ENCODE results near the gene FBXO21.
"Not testable (repeated sequence)": the region's sequence is repeated elsewhere in the genome, so short reads cannot be mapped to it uniquely, and the experiment has no call there.

FBXO21 gene

DNA sequence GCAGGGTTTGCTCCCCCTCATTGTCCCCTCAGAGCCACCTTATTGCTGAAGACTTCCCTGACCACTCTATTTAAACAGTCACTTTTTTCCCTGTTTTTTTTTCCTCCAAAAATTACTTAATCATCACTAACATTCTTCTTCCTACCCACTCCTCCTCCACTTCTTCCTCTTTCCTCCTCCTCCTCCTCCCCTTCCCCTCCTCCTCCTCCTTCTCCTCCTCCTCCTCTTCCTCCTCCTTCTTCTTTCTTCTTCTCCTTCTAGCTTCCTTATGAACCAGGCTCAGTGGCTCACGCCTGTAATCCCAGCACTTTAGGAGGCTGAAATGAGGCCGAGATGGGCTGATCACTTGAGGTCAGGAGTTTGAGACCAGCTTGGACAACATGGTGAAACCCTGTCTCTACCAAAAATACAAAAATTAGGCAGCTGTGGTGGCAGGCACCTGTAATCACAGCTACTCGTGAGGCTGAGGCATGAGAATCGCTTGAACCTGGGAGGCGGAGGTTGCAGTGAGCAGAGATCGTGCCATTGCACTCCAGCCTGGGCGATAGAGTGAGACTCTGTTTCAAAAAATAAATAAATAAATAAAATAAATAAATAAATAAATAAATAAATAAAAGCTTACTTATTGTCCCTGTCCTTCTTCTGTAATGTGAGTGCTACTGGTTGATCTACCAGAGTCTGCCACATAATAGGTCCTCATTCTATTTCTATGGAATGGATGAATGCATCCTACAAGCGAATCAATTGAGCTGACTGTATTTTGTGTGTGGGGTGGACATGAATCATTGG, 9.9 kb upstream of the FBXO21 start:
- DNase-seq, result not testable (repeated sequence)

DNA sequence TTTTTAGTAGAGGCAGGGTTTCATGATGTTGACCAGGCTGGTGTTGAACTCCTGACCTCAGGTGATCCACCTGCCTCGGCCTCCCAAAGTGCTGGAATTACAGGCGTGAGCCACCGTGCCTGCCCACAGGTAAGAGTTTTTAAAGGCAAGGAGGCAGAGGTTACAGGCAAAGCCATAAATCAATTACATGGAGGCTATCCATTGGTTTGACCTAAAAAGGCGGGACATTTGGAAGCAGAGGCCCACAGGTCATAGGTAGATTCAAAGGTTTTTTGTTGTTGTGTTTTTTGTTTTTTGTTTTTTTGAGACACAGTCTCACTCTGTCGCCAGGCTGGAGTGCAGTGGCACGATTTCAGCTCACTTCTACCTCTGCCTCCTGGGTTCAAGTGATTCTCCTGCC, 6.1 kb upstream of the FBXO21 start:
- DNase-seq, result not testable (repeated sequence)

DNA sequence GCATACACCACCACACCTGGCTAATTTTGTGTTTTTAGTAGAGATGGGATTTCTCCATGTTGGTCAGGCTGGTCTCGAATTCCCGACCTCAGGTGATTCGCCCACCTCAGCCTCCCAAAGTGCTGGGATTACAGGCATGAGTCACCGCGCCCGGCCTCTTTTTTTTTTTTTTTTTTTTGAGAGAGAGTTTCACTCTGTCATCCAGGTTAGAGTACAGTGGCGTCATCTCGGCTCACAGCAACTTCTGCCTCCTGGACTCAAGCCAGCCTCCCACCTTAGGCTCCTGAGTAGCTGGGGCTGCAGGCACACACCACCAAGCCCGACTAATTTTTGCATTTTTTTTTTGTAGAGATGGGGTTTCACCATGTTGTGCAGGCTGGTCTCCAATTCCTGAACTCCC, 4.8 kb upstream of the FBXO21 start:
- not testable (repeated sequence) for DNase-seq

DNA sequence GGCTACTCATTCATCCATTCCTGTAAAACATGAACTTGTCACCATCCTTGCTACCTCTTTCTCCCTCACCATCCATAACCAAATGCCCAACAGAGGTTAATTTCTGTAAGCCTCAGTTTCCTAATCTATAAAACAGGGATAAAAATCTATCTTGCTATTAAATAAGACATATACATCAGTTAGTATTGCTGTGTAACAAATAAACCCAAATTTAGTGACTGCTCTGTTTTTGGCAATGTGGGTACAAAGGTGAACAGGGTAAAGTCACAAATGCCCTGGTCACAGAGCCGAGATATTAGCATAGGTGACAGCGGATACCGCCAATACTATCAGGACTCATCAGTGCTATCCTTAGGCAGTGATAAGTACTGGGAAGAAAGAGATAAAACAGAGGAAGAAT, 3.6 kb upstream of the FBXO21 start:
- DNase-seq, result no peak

DNA sequence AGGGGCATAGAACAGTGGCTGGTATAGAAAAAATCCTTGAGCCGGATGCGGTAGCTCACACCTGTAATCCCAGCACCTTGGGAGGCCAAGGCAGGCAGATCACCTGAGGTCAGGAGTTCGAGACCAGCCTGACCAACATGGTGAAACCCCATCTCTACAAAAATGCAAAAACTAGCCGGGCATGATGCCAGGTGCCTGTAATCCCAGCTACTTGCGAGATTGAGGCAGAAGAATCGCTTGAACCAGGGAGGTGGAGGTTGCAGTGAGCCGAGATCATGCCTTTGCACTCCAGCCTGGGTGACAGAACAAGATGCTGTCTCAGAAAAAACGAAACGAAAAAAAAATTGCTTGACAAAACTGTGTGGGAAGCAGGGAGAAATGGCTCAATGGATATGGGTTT, 2.3 kb upstream of the FBXO21 start:
- not testable (repeated sequence) for DNase-seq

DNA sequence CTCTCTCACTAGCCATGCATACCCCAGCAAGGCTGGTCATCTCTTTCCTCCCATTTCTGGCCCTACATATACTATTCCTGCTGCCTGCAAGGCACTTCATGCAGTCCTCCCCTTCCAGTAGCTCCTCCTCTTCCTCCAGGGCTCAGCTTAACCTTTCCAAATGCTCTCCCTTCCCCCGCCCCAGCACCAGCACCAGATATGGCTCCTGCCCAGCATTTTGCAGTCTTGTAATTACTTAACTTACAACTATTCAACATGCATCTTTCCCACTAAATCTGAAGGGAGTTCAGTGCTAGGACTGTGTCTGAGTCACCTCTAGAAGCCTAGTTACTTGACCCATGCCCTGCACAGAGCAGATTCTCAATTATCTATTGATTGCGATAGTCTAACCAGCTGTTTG, 1.8 kb upstream of the FBXO21 start:
- DNase-seq, result no peak

DNA sequence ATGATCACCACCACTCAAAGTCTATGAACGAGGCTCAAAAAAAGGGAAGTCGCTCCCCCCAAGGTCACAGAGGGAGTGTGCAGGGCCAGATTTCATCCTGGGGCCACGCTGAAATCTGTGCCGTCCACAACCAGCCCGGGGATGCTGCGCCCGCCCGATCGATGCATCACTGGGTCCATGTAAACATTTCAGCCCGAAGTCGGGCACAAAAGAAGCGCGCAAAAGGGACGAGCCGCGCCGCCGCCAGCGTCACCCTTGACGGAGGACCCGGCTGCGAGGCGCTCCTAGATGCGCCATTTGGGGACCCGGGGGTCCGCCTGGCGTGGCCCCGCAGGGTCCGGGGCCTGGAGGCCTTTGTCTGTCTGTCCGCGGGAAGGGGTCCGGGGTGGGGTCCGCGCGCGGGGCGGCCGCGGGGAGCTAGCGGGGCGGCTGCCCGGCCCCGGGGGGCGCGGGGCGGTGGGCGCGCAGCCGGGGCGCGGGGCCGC, 503 bp downstream of the FBXO21 start:
- no peak for DNase-seq

DNA sequence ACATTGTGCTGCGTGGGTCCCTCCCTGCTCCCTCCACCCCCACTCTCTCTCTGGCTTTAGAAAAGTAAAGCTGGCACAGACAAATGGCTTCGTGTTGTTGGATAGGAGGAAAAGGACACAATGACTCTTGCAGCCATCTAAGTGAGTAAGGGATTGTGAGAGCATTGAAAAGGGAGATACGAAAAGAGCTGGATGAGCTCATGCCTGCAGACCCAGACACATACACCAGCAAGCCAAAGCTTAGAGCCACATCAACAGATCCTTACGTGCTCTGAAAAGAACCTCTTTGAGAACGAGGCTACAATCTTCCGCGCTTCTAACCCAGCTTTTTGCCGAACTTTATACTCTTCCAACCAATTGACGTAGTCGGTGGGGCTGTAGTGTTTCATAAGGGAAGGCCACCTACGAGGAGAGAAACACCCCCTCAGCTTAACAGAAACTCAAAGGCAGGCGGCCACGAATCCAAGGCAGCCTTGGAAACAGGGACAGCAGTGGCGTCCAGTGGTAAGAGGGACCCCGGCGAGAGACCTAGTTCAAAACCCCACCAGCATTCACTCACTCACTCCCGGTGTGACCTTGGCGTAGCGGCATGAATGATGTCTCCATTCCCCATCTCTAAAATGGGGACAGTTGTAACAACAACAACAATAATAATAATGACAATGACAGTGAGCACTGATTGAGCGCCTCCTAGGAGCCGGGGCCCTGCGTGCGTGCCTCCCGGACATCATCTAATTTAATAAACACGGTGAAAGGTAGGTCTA, 1.1 kb downstream of the FBXO21 start:
- no peak for DNase-seq

DNA sequence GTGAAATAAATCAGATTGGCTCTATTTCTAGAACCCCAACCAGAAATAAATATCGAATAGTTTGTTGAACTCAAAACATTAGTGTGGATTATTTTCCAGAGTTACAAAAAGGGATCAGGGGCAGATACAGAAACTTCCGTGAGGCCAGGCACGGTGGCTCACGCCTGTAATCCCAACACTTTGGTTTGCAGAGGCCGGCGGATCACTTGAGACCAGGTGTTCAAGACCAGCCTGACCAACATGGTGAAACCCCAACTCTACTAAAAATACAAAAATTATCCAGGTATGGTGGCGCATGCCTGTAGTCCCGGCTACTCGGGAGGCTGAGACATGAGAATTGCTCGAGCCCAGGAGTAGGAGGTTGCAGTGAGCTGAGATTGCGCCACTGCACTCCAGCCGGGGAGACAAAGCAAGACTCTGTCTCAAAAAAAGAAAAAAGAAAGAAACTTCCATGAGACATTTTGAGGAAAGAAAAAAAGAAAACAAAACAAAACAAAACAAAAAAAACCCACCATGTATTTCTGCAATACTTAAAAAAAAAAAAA, 2.1 kb downstream of the FBXO21 start:
- no peak for DNase-seq

DNA sequence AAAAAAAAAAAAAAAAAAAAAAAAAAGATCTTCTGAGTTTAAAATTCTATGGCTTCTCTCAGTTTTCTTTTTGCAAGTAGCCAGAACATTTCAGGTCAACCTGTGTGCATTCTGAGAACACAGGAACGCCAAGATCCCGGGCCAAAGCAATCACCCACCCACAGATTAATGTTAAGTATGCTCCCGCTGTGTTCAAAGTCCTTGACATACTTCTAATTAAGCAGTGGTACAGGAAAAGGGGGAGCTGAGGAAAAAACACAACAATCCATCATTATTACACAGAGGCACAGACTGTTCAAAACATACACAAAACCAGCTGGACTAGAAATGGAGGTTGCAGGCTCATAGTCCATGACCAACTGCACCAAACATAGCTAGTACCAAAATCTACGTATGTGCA, 2.8 kb downstream of the FBXO21 start:
- DNase-seq, result no peak

DNA sequence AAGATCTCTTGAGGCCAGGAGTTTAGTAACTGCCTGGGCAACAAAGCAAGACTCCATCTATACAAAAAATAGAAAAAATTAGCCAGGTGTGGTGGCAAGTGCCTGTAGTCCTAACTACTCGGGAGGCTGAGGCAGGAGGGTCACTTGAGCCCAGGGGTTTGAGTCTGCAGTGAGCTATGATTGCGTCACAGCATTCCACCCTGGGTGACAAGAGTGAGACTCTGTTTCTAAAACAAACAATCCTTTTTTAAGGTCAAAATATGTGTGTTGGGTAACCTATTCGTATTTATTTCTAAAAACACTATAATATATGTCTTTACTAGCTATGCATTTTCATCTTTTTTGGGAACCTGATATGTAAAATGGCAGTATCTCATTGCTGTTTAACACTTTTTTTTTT, 7.4 kb downstream of the FBXO21 start:
- DNase-seq, result no peak

DNA sequence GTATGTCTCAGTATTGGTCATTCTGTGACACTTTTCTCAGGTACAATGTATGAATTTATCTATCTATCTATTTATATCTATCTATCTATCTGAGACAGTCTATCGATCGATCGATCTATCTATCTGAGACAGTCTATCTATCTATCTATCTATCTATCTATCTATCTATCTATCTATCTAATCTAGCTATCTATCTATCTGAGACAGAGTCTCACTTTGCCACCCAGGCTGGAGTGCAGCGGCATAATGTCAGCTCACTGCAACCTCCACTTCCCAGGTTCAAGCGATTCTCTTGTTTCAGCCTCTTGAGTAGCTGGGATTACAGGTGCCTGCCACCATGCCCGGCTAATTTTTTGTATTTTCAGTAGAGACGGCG, 8.8 kb downstream of the FBXO21 start:
- not testable (repeated sequence) for DNase-seq

DNA sequence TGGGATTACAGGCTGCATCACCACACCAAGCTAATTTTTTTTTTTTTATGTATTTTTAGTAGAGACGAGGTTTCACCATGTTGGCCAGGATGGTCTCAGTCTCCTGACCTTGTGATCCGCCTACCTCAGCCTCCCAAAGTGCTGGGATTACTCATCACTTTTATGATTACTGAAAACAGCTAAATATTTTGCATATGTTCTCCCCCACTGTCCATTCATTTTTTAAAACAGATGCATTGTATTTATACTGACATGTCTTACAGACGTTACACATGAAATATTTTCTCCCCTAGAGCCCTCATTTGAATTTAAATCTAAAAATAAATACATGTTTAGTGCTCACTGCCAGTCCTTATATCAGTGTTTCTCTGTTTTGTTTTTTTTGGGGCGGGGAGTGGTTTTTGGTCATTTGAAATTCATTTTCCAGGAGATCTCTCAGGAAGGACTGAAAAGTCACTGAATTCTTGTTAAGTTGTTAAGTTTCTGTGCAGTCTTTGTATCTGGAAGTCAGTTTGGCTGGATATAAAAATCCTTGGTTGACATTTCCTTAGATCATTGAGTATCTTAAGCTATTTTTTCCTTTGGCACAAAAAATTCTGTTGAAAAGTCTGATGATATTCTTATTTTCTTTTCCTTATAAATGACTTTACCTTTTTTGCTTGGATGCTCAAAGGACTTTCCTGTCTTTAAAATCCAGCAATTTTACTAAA, 9.4 kb downstream of the FBXO21 start:
- no peak for DNase-seq

DNA sequence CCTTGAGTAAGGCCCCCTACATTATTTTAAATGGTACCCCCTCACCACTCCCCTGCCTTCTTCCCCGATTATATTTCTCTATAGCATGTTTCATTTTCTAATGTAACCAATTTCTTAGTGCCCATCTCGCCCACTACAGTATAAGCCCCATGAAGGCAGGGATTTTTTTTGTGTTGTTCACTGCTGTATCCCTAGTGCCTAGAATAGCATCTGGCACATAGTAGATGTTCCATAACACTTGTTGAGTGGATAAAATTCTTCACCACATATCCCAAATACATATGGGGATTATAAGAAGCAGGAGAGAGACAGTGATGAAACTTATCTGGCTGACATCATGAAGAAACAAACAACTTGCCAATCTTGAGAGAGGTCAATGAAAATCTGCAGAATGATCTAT, 11.5 kb downstream of the FBXO21 start:
- DNase-seq, result no peak

DNA sequence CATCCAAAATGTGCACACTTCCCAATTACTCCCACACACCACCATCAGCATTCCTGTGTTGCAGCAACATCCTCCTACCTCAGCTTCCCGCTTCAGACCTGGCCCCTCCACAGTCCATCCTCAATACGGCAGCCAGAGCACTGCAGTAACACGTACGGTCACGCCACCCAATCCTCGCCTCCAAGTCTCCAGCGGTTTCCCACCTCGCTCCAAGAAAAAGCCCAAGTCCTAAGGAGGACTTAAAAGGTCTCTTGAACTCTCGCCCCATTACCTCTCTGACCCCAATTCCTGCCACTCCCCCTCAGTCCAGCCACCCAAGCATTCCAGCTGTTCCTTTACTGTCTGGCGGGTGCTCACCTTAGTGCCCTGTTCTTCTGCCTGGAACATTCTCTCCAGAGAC, 12.0 kb downstream of the FBXO21 start:
- no peak for DNase-seq

DNA sequence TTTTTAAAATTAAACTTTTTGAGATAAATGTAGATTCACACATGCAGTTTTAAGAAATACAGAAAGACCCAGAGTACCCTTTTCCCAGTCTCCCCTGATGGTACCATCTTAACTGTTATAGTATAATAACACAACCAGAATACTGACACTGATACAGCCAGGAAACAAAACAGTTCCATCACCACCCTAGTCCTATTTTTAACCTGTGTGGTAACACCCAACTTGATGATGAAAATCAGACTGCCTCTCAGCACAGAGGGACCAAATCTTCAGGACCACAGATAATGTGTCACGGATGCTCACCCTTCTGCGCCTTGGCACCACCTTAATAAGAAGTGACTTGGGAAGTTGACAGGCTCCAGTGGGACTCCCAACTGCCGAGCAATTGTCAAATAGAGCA, 18.1 kb downstream of the FBXO21 start:
- DNase-seq, result no peak

DNA sequence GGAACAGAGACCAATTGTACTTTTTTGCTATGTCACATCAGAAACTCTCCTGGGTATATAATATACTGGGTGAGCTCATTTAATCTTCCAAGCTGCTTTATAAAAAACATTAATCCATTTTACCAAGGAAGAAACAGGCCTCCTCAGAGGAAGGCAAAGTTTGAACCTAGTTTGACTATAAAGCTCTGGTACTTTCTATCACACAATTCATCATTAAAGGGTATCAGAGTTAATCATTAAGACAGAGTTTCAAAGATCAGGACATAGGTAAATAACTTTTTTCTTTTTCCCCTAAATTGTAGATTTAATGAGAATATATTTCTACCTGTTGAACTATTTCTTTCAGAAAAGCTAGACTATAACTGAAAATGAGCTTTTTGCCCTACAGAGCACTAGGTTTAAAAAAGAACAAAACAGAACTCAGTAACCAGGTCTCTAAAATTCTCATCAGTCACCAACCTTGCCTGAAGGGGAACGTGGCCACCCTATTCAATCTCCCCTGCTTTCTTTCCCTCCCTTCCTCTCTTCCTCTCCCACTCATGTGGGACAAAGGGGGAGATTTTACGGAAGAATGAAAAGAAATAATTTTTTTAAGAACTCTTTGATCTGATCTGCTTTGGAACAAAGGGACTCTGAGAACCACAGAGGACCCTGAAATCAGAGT, 18.6 kb downstream of the FBXO21 start:
- DNase-seq, result no peak

DNA sequence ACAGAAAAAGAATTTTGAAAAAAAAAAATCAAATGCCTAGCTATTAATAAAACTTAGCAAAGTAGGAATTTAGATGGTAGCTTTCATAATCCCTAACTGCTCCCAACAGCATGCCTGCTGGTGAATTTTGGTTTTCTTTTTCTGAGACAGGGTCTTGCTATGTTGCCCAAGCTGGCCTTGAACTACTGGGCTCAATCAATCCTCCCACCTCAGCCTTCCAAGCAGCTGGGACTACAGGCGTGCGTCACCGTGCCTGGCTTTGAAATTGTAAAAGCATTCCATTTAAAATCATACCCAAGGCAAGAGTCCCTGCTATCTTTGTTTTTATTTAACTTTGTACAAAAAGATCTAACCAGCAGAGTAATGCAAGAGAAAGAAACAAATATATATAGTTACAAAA, 20.7 kb downstream of the FBXO21 start:
- no peak for DNase-seq

DNA sequence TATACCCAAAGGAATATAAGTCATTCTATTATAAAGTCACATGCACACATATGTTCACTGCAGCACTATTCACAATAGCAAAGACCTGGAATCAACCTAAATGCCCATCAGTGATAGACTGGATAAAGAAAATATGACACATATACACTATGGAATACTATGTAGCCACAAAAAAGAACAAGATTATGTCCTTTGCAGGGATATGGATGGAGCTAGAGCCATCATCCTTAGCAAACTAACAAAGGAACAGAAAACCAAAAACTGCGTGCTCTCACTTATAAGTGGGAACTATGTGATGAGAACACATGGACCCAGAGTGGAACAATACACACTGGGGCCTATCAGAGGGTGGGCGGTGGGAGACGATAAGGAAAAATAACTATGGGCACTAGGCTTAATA, 21.3 kb downstream of the FBXO21 start:
- DNase-seq, result no peak

DNA sequence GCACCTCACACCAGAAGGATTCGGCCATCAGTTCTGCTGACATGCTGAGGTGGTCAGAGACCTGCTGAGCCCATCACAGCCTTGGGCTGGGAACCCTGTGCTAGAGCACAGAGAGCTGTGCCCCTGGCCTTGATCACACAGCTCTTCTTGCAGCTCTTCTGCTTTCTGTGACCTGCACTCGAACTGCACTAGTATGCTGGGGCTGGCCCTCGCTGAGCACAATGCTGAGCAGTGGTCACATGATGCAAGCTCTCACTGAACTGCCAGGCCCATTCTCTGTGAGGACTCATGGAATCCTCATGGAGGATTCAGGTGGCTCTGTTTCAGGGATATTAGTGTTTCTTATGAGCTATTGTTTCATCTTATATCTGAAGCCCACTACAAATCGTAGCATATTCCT, 22.5 kb downstream of the FBXO21 start:
- DNase-seq, result no peak

DNA sequence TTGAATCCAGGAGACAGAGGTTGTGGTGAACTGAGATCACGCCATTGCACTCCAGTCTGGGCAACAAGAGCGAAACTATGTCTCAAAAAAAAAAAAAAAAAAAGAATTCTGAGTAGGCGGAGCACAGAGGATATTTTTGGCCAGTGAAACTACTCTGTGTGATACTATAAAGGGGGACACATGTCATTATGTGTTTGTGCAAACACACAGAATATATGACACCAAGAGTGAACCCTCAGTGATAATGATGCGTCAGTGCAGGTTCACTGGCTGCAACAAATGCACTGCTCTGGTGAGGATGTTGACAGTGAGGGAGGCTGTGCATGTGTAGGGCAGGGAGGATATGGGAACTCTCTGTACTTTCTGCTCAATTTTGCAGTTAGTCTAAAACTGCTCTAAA, 24.2 kb downstream of the FBXO21 start:
- DNase-seq, result no peak

DNA sequence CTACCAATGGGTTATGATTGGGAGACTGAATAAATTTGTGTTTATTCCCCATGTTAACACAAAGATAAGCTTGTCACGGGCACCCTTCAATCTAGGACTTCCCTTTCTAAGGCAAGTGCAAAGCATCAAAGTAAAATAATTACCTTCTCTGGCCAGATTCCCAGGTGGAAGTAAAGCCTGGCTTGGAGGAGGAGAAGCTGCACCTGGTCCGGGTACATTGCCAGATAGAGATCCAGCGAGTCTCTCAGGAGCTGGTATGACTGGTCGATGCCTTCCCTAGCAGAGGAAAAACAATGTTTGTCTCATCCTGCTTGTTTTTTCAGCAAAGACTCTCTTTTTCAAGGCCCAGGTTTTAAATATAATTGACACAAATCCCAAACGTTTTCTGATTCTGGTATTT, 24.9 kb downstream of the FBXO21 start:
- DNase-seq, result no peak

DNA sequence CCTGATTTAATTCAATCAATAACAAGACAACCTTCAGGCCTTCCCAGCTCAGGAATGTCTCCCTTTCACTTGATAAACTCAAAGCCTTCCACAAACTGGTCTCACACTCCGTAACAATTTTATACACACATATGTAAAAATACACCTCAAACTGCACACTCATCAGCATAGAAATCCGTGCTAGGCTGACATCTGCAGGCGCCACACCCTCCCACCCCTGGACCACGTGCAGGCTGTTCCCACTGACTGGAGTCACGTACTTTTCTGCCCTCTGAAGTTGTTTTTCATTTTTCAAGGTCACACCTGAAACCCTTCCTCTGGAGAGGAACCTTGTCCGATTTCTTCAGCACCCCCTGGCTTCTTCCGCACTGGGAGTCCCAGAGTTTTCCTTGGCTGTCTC, 27.6 kb downstream of the FBXO21 start:
- no peak for DNase-seq

Data from central memory CD4-positive, alpha-beta T cell (primary cell).